Measurements from ENCODE around the gene CDH13.

- TF ChIP-seq, protein P1, sequence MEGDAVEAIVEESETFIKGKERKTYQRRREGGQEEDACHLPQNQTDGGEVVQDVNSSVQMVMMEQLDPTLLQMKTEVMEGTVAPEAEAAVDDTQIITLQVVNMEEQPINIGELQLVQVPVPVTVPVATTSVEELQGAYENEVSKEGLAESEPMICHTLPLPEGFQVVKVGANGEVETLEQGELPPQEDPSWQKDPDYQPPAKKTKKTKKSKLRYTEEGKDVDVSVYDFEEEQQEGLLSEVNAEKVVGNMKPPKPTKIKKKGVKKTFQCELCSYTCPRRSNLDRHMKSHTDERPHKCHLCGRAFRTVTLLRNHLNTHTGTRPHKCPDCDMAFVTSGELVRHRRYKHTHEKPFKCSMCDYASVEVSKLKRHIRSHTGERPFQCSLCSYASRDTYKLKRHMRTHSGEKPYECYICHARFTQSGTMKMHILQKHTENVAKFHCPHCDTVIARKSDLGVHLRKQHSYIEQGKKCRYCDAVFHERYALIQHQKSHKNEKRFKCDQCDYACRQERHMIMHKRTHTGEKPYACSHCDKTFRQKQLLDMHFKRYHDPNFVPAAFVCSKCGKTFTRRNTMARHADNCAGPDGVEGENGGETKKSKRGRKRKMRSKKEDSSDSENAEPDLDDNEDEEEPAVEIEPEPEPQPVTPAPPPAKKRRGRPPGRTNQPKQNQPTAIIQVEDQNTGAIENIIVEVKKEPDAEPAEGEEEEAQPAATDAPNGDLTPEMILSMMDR (IDR thresholded peaks at IDR 0.05; ENCODE audit: control extremely low read depth in 1 of 3, insufficient read depth in 1 of 3, low read depth in 1 of 3, low read length in 3 of 3) = no peak
- TF ChIP-seq EZH2 (IDR thresholded peaks at IDR 0.05; ENCODE audit: low read depth, low read length, severe bottlenecking) (no peak), EP300 (IDR thresholded peaks at IDR 0.05; ENCODE audit: borderline replicate concordance in 1 of 2, low read depth in 2 of 2, low read length in 2 of 2) (no peak), NRF1 (IDR thresholded peaks at IDR 0.05; ENCODE audit: low read depth, low read length) (no peak), EGR1 (IDR thresholded peaks at IDR 0.05; ENCODE audit: borderline replicate concordance, low read depth, low read length) (no peak), RAD21 (IDR thresholded peaks at IDR 0.05 in 1 of 2, conservative IDR thresholded peaks at IDR 0.05 in 1 of 2; ENCODE audit: low read depth in 2 of 2, low read length in 2 of 2) (peak; percentile 11 to 38; a peak in 2 of 4 replicates), POLR2A (IDR thresholded peaks at IDR 0.05; ENCODE audit: control extremely low read depth in 1 of 2, low read depth in 2 of 2, low read length in 2 of 2) (no peak), ZNF274 (IDR thresholded peaks at IDR 0.05; ENCODE audit: borderline replicate concordance, extremely low read depth, low read length) (no peak)
Measured at GRCh38 chr16:83847371-83848225, 1220.8 kb downstream of the CDH13 start.
